Stomach smooth muscle (tissue), 2 donors: ENCODE data around the gene NALCN.

ENCODE experiments used
- H3K27ac ChIP-seq: one replicate; pipeline ENCODE4 v1.7.0; 2013; ENCODE audit warnings: mild to moderate bottlenecking, low read length, inconsistent platforms
- H3K27me3 ChIP-seq, 2 donors: one replicate each; pipeline ENCODE4 v1.7.0; 2013; ENCODE audit warnings: low read length in 2 of 2; ENCODE audit not compliant: insufficient read depth in 2 of 2, control insufficient read depth in 1 of 2
- H3K36me3 ChIP-seq, 2 donors: one replicate each; pipeline ENCODE4 v1.7.0; 2013; ENCODE audit warnings: low read length in 2 of 2; ENCODE audit not compliant: control insufficient read depth in 2 of 2, insufficient read depth in 2 of 2
- H3K4me1 ChIP-seq: one replicate; pipeline ENCODE4 v1.7.0; 2013; ENCODE audit warnings: low read length; ENCODE audit not compliant: control insufficient read depth, insufficient read depth
- H3K4me3 ChIP-seq, 2 donors: one replicate each; pipeline ENCODE4 v1.7.0; 2013; ENCODE audit warnings: low read length in 2 of 2
- H3K9ac ChIP-seq, 2 donors: one replicate each; pipeline ENCODE4 v1.7.0; 2013; ENCODE audit warnings: low read length in 2 of 2, mild to moderate bottlenecking in 1 of 2
- H3K9me3 ChIP-seq, 2 donors: one replicate each; pipeline ENCODE4 v1.7.0; 2013; ENCODE audit warnings: low read length in 2 of 2; ENCODE audit not compliant: control insufficient read depth in 2 of 2
- donor health status: healthy.
- donor health status: Pancreatic carcinoma.

NALCN gene

DNA sequence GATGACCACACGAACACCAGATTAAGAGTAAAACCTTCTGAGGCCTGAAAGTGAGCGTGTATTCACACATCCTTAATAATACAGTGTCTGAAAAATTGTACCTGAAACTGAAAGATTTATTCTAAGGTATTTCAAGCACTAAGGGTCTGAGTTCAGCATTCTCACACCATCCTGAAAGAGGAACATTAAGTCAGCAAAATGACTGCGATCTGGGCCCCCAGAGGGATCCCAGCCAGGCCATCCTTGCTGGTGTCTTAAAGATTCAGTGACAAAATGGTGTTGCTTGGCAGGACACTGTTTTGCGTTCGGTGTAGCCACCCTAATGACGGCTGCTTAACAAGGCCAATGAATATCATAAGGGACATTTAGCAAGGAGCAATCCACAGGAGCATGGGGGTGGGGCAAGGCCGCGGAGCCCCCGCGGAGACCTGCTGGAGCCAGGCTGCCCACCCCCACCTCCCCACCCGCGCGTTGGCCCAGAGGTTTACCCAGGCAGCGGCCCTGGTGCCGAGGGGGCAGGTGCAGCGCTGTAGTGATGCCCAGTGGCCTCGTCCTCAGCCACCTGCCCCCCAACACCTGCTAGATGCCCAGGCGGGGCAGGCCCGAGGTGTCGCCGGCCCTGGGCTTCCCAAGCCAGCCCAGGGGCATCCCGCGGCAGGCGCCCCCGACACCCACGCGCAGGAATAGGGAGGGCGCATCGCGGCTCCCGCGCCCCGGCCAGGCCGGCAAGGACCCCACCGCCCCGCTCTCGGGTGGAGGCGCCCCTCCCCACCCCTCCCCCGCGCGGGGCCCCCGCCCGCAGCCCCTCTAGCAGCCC lies 742 bp downstream of the NALCN start:
- no peak overlapping the region for H3K4me3 ChIP-seq
- peaks cover 6 to 15% of the 10 kb centered on the region in 2 donors for H3K27me3 ChIP-seq
- H3K27ac ChIP-seq: no peak overlapping the region

DNA sequence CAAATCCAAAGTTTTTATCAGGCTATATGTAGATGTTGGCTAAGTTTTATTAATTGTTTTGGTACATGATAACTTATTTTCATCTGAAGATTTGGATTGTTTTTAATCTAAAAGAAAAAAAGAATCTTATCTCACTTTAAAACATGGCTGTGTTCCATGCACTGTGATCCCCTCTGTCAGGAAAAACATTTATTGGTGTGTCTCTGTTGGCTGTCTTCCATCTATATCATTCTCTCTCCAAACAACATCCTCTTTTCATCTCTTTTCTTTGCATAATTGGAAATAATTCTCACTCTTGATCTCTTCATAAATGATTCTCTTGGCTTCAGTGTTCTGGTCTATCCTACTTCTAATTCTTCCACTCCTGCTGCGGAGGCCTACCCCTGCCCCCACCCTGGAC lies 4.2 kb downstream of the NALCN start:
- peaks cover 4 to 14% of the 10 kb centered on the region in 2 donors for H3K27me3 ChIP-seq

More for the DNA sequence above, 742 bp downstream of the NALCN start:
- Histone ChIP-seq H3K9me3 (no peaks in the 10 kb centered on the region), H3K4me1 (no peaks in the 10 kb centered on the region), H3K9ac (no peak overlapping the region), H3K36me3 (no peaks in the 10 kb centered on the region)

DNA sequence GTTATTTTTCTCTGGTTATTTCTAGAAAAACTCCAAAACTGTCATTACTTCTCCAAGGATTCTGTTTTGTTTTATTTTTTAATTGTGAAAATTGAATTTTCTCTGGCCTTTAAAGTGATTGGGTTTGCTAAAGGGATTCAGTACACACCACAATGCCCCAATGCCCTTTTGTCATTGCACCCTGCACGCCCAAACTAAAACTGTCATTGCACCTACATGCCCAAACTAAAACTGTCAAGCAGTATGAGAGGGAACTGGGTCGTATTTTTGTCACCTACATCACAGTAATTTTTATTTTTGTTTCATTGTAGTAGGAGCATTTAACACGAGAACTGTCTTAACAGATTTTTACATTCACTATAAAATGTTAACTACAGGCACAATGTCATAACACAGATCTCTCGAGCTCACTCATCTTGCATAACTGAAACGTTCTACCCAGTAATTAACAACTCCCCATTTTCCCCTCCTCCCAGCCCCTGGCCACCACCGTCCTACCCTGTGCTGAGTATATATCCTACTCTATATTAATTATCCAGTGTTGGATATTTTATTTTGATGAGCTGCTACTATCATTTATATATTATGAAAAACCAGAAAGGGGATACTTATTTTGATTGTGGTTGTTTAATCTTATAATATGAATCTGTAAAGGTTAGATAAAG lies 7.2 kb downstream of the NALCN start:
- Histone ChIP-seq H3K9ac (no peak overlapping the region), H3K9me3 (peaks cover 0 to 3% of the 10 kb centered on the region in 2 donors), H3K27me3 (no peaks in the 10 kb centered on the region), H3K36me3 (no peaks in the 10 kb centered on the region), H3K4me3 (no peak overlapping the region), H3K4me1 (no peaks in the 10 kb centered on the region), H3K27ac (no peak overlapping the region)

More for the DNA sequence above, 4.2 kb downstream of the NALCN start:
- peaks cover 0 to 3% of the 10 kb centered on the region in 2 donors for H3K9me3 ChIP-seq
- H3K36me3 ChIP-seq: no peaks in the 10 kb centered on the region
- no peaks in the 10 kb centered on the region for H3K4me1 ChIP-seq
- no peak overlapping the region for H3K27ac ChIP-seq
- no peak overlapping the region for H3K9ac ChIP-seq
- no peak overlapping the region for H3K4me3 ChIP-seq

DNA sequence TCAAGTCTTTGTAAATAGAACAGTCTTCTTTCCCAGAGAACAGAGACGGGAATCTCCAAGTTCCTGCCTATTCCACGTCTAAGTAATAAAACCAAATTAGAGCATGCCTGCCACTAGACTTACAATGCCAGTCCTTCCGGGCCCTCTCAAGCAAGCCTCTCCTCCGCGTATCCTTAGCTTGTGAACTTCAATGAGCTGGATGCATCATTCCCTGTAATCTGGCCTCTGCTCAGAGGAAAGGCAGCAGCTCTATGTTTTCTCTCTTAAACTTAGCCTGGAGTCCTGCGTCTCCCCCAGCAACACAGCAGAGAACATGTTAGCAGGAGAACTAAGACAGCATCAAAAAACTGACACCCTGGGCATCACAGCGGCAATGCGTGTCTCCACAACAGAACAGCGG lies 8.2 kb downstream of the NALCN start:
- no peaks in the 10 kb centered on the region for H3K27me3 ChIP-seq
- no peak overlapping the region for H3K9ac ChIP-seq
- H3K4me3 ChIP-seq: no peak overlapping the region
- no peaks in the 10 kb centered on the region for H3K4me1 ChIP-seq
- H3K27ac ChIP-seq: no peak overlapping the region
- no peaks in the 10 kb centered on the region for H3K36me3 ChIP-seq
- H3K9me3 ChIP-seq: peaks cover 0 to 3% of the 10 kb centered on the region in 2 donors

DNA sequence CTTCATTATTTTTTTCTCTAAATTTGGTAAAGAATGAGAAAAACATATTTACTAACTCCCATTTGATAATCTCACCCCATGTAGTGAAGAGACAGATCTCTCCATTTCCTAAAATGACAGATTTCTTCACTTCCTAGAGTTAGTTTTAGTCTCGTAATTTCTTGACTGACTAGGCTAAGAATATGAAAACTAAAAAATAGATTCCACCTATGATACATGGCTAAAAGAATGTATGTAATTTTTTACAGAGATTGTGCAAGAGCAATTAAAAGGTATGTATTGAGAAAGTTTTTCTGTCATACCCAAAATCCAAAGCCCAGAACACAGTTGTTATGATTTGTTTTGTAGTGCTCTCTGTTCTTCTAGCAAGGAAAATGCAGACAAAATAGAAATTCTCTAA lies 9.5 kb downstream of the NALCN start:
- Histone ChIP-seq H3K4me3 (no peak overlapping the region), H3K4me1 (no peaks in the 10 kb centered on the region), H3K27ac (no peak overlapping the region), H3K27me3 (no peaks in the 10 kb centered on the region), H3K36me3 (no peaks in the 10 kb centered on the region), H3K9me3 (peaks cover 0 to 3% of the 10 kb centered on the region in 2 donors), H3K9ac (no peak overlapping the region)

DNA sequence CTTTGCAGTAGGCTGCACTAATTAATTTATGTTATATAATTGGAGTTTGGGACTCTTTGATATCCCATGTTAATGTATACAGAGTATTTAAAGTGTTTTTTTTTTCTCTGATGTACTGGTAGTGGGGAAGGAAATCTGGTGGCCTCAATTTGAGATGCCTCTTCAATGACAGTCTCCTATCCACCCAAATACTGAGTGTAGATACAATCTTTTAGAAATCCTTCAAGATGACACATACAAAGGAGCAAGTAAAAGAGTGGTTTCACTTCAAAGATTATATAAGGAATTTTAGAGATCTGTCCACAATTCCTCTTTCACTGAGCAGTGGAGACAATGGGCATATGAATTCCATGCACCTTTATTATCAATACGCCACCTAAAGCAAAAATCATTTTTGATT lies 15.1 kb downstream of the NALCN start:
- H3K4me3 ChIP-seq: no peak overlapping the region
- no peaks in the 10 kb centered on the region for H3K4me1 ChIP-seq
- H3K27ac ChIP-seq: no peak overlapping the region
- H3K27me3 ChIP-seq: no peaks in the 10 kb centered on the region
- no peaks in the 10 kb centered on the region for H3K36me3 ChIP-seq
- no peaks in the 10 kb centered on the region for H3K9me3 ChIP-seq
- H3K9ac ChIP-seq: no peak overlapping the region

DNA sequence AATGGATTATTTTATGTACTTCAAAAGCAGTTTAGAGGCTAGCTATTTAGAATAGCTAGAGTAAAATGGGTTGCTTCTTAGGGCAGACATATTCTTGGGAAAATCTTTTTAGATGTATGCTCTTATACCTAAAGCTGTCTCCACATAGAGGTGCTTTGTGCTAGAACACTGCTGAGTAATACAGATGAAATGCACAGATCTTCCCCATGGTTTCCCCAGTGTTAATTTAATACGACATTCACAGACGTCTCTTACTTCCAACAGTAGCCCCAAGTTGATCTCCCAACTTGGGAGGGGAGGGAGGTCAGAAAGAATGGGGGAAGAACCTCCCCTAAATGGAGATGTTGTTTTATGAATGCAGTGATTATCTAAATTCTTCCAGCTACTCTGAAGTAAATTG lies 16.9 kb downstream of the NALCN start:
- H3K9ac ChIP-seq: no peak overlapping the region
- no peaks in the 10 kb centered on the region for H3K27me3 ChIP-seq
- no peaks in the 10 kb centered on the region for H3K36me3 ChIP-seq
- no peaks in the 10 kb centered on the region for H3K4me1 ChIP-seq
- no peak overlapping the region for H3K4me3 ChIP-seq
- no peaks in the 10 kb centered on the region for H3K9me3 ChIP-seq
- H3K27ac ChIP-seq: no peak overlapping the region

DNA sequence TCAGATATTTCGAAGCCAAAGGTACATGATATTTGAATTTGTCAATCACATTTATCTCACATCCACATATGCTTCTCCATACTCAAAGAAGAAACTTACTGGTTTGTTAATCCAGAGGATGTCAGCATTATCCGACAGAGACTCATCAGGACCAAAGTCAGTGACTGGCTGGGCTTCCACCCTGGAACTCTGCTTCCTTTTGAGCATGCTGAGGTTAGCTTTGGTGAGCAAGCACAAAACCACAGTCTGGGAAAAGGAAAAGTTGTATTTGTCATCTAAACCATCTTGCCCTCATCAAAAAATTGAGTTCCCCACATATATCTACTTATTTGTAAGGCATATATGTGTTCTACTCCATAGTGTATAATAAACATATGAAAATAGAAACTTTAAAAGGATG lies 17.4 kb downstream of the NALCN start:
- Histone ChIP-seq H3K9me3 (no peaks in the 10 kb centered on the region), H3K4me3 (no peak overlapping the region), H3K36me3 (no peaks in the 10 kb centered on the region), H3K4me1 (no peaks in the 10 kb centered on the region), H3K9ac (no peak overlapping the region), H3K27ac (no peak overlapping the region), H3K27me3 (no peaks in the 10 kb centered on the region)

DNA sequence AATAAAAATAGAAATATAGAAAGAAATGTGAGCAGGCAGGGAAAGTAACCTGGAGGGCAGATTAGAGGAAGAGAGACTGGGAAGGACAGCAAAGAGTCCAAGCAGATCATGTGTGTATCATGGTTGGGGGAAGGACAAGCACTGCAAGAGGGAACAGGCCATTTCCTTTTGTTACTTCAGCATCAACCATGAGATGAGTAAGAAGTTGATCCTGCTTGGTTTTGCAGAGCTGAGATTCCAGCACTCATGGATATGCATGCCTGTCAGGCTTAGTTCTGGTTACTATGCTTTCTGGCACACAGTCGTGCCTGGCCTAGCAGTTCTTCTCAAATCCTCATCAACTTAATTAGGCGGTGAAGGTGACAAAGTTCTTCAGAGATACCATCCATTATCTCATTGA lies 18.1 kb downstream of the NALCN start:
- Histone ChIP-seq H3K4me1 (no peaks in the 10 kb centered on the region), H3K4me3 (no peak overlapping the region), H3K9ac (no peak overlapping the region), H3K9me3 (no peaks in the 10 kb centered on the region), H3K36me3 (no peaks in the 10 kb centered on the region), H3K27ac (no peak overlapping the region), H3K27me3 (no peaks in the 10 kb centered on the region)

DNA sequence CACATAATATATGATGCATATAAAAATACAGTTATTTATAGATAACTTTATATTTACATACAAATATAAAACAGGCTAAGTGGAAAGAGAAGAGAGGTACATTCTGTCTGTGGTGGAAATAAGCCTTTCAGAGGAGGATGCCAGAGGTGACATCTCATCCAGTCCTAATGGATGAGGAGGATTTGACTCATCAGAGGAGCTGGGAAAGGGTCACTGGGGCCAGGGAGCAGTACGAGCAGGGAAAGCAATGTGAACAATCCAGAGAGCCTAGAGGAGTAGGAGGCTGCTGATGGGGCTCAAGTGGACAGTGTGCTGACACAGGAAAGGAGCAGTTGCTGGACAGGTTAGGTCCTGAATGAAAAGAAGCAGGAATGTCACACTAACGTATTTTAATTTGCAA lies 18.6 kb downstream of the NALCN start:
- no peaks in the 10 kb centered on the region for H3K36me3 ChIP-seq
- H3K9me3 ChIP-seq: no peaks in the 10 kb centered on the region
- no peak overlapping the region for H3K4me3 ChIP-seq
- H3K9ac ChIP-seq: no peak overlapping the region
- no peak overlapping the region for H3K27ac ChIP-seq
- H3K27me3 ChIP-seq: no peaks in the 10 kb centered on the region
- no peaks in the 10 kb centered on the region for H3K4me1 ChIP-seq

DNA sequence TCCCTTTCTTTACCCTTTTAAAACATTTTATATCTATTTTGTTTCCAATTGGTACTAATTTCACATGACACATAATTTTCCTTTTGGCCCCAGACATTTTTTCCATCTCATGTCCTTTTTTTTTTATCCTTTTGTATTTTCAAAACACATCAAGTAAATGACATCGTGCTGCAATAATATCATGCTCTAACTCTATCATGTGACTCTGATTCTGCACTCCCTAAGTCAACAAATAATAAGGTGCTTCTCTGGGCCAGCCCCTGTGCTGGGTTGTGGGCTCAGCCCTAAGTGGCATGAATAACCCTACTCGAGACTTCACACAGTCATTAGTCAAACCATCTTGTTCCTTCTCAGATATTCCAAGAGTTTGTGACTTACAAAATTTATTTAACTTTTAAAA lies 21.7 kb downstream of the NALCN start:
- Histone ChIP-seq H3K4me3 (no peak overlapping the region), H3K36me3 (no peaks in the 10 kb centered on the region), H3K27me3 (no peaks in the 10 kb centered on the region), H3K9me3 (no peaks in the 10 kb centered on the region), H3K4me1 (no peaks in the 10 kb centered on the region), H3K9ac (no peak overlapping the region), H3K27ac (no peak overlapping the region)
